Measurements from ENCODE around the gene RYR2.

The RYR2 gene

DNA sequence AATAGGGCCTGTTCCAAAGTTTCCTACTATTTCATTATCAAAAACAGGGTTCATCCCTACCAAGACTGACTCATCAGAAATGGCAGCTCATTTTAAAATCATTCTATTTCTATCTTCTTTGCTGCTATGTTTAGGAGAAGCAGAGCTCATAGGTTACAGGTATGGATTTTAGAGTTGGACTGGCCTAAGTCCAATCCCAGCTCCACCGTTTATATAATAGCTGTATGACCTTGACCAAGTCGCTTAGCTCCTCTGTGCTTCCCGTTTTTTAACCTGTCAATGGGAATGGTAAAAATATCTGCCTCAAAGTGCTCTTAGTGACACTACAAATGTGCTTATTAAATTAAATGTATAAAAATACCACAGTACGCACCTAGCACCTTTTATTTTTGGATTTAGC lies 436.1 kb downstream of the RYR2 start:
- DNase-seq, result no peak

DNA sequence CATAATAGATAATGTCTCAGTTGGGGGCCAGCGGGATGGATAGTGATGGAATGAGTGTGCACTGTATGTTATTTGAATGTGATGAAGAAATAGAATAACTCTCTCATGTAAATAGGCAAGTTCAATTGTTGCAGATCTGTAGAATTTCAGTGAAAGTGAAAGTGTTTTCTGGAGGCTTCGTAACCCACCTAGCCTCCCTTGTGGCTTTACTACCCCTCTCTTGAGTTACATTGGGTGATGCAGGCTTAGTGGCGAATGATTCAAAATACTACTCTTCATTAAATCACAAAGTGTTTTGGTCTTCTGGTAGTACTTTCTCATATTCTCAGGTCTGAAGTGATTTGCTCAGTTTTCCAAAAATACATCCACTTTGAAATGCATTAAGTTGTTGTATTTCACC lies 436.9 kb downstream of the RYR2 start:
- no peak for DNase-seq

DNA sequence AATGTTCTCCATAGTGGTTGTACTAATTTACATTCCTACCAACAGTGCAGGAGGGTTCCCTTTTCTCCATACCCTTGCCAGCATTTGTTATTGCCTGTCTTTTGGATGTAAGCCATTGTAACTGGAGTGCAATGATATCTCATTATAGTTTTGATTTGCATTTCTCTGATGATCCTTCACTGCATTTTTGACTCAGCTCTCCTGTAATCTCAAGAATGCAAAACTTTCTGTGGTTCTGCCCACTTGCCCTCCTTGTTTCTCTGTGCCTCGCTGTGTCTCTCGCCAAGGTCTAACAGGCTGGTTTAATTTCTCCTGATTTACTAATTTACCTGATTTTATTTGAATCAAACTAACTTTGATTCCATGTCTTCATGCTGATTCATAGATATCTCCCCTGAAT lies 440.8 kb downstream of the RYR2 start:
- DNase-seq, result no peak

DNA sequence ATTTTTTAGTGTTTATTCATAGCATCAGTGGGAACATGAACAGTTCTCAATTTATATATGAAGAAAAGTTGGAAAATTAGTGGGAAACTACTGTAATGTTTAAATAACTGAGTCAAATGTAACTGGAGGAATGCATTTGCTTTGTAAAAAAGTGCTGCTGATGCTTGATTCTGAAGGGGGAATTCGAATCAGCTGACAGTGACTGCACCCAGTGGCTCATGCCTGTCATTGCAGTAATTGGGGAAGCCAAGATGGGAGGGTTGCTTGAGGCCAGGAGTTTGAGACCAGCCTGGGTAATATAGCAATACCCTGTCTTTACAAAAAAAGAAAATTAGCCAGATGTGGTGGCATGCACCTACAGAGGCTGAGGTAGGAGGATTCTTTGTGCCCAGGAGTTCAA lies 450.4 kb downstream of the RYR2 start:
- DNase-seq, result no peak

DNA sequence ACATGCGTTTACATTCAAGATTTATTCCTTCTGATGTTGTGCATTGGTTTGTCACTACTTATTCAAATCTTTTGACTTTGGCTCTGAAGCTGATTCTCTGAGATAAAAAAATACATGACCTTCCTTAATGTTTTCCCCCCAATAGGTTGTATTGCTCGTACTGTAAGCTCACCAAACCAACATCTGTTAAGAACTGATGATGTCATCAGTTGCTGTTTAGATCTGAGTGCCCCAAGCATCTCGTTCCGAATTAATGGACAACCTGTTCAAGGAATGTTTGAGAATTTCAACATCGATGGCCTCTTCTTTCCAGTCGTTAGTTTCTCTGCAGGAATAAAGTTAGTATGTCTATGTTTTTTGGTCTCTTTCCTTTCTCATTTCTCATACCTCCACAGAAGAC lies 458.6 kb downstream of the RYR2 start:
- no peak for DNase-seq

DNA sequence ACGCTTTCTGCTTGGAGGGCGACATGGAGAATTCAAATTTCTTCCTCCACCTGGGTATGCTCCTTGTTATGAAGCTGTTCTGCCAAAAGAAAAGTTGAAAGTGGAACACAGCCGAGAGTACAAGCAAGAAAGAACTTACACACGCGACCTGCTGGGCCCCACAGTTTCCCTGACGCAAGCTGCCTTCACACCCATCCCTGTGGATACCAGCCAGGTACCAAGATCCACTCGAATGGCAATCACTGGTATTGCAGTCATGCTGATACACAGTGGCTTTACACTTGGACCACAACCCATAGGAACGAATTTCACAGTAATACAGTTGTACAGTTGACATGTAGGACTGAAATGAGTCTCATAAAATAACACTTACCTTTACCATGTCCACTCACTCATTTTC lies 461.3 kb downstream of the RYR2 start:
- no peak for DNase-seq

DNA sequence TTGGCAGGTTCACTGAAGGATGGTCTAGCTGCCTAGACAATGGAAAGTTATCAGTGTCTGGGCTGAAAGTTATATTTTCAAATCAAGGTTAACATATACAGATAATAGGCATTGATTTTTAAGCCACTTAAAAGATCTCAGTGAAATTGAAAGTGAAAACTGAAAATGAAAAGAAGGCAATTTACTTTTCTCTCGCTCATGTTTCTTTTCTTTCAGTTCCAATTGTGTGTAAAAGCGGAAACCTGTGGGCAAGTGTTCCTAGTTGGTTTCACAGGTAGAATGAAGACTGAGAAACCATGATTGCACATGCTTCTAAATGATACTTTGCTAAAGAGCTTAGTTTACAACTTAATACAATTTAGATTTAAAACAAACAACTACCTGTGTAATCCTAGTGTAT lies 465.0 kb downstream of the RYR2 start:
- no peak for DNase-seq

DNA sequence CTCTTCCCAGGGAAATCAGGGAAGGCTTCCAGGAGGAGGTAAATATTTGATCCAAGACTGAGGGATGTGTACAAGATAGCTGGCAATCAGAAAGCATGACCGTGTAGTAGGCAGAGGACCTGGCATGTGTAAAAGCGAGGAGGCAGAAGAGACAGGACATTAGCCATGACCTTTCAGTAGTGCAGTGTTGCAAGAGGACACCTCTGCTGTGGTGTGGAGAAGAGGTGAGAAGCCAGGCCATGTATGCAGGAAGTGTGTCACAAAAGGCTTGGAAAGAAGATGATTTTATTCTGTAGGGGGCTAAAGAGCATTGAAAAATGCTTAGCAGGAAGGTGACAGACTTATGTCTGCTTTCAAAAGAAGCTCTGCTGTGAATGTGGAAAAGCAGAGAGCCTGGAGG lies 467.8 kb downstream of the RYR2 start:
- no peak for DNase-seq

DNA sequence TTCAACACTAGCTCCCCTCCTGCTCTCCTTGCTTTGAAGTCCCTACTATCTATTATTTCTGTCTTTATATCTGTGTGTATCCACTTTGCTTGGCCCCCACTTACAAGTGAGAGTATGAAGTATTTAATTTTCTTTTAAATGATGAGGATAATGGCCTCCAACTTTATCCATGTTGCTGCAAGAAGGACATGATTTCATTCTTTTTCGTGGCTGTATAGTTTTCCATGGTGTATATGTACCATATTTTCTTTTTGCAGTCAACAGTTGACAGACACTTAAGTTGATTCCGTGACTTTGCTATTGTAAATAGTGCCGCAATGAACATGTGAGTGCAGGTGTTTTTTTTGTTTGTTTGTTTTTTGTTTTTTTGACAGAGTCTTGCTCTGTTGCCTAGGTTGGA lies 483.1 kb downstream of the RYR2 start:
- no peak for DNase-seq

DNA sequence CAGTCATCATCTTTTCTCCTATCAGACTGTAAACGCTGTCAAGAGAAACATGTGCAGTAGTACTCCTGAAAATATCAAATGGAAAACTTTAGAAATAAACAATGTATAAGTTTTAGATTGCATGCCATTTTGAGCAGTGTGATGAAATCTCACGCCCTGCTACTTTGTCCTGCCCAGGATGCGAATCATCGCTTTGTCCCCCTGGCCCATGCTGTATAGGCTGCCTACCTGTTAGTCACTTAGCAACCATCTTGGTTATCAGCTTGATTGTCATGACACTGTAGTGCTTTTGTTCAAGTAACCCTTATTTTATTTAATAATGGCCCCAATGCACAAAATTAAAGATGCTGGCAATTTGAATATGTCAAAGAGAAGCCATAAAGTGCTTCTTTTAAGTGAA lies 485.8 kb downstream of the RYR2 start:
- no peak for DNase-seq

DNA sequence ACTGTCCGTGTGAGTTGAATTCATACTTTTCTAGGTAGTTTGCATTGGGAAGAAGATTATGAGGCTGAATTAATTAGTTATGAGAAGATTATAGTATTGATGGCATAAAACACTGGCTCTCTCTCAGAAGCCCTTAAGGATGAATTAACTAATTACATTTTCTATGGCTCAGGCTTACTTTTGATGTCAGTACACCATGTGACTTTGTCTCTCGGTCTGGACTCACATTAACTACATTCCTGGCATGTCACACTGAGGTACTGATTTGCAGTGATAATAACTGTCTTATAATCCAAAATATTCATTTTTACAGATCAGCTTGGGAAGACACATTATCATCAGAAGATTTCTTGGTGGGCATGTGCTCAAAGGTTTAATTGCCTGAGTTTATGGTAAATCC lies 486.6 kb downstream of the RYR2 start:
- no peak for DNase-seq

DNA sequence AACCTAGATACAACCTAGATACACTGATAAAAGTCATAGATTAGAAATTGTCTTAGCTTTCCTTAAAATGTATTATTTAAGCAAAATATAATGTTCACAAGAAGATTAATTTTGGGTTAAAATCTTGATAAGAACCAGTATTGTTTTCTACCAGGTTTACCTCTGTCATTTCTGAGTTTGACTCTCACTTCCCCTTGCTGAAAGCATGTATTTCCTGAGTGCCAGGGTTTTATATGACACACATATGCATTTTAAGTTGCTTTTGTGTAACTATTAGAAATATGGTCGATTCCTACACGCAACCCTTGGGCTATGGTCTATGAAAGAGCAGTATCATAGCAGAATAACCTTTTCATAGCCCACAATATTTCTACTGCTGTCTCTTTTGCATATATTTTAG lies 497.1 kb downstream of the RYR2 start:
- no peak for DNase-seq

DNA sequence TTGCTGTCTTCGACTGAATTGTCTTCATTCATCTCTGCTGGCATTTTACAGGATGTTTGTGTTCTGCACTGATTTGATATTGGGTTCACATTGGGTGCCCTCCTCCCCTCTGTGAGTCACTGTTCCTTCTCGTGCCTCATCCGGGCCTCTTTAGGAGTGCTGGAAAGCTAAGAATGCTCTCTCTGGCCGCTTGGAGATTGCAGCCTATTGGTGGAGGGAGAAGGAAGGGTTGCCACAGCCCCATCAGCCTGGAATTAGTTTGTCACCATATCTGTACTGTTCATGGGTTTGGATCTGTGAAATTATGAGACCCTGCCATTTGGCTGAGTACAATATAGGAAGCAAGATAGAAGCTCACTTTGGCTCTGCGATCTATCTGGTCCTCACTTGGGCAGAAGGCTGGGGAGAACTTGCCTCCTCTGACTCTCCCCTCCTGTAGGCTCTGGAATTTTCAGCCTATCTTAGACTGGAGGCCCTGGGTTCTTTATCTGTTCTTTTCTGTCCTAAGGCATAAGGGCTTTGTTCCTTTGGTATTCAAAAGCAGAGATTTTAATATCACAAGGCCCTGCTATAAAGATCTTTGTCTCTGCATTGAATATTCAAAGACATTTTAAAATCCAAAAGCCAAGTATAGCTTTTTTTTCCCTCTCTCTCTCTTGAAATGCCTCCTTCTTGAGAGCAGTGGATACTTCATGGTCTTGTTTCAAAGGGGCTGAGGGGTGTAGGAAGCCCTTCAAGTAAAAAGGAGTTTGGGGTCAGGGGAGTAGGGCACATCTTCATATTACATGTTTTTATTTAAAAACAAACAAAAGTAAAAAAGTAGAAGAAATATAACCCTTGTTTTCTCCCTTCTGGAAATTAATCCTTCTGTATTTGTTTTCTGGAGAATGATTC lies 500.8 kb downstream of the RYR2 start:
- DNase-seq, result no peak

DNA sequence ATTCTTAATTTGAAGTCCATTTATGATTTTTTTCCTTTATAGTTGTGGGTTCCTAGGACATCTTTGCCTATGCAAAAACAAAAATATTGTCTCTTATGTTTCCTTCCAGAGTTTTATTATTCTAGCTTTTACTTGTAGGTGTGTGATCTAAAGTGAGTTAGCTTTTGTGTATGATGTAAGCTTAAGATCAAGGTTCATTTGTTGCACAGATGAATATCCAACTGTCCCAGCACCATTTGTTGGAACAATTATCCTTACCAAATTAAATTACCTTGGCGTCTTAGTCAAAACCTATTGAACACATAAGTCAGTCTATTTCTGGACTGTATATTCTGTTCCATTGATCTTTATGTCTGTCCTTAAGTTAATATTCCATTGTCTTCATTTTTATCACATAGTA lies 511.1 kb downstream of the RYR2 start:
- DNase-seq, result no peak

DNA sequence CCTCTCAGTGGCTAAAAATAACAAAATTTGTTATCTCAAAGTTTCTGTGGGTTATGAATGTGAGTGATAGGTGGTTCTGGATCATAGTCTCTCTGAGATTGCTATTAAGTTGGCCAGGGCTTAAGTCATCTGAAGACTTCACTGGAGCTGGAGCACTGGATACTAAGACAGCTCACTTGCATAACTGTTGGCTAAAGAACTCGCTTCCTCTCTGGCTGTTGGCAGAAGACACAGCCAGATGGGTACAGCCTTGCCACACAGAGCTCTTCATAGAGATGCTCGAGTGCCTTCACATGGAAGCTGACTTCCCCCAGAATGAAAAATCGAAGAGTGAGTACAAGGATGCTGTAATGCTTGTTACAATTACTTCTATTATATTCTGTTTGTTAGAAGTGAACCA lies 514.9 kb downstream of the RYR2 start:
- DNase-seq, result peak; percentile 19

DNA sequence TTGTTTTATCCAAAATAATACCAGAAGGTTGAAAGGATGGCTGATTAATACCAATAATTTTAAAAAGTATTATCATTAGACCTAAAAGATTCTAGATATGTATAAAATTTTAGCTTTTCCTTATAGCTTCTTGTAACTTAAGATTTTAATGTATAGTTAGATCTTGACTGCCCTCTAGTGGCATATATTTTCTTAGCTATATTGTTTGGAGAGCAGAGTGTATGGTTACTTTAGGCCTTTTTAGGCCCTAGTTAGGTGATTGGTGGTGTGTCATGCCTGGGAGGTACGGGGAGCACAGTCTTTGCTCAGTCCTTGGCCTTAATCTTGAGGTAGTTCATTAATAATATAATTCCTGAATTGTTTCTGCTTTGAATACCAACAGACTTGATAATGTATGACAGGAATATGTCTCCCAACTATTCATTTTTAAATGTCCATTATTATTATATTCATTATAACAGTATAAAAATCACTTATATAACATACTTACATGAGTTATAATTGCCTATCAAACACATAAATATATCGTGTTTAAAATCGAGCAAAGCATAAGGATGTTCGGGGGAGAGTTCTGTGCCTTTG lies 520.3 kb downstream of the RYR2 start:
- DNase-seq, result peak; percentile 52

DNA sequence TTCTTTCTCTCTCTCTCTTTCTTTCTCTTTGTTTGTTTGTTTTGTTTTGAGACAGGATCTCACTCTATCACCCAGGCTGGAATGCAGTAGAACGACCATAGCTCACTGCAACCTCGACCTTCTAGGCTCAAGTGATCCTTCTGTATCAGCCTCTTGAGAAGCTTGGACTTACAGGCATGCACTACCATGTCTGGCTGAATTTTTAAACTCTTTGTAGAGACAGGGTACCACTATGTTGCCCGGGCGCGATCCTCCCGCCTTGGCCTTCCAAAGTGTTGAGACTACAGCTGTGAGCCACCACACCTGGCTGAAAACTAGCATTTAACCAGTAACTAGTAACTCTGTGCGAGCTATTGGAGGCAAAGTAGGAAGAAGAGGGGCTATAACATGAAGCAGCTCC lies 523.3 kb downstream of the RYR2 start:
- DNase-seq, result no peak

DNA sequence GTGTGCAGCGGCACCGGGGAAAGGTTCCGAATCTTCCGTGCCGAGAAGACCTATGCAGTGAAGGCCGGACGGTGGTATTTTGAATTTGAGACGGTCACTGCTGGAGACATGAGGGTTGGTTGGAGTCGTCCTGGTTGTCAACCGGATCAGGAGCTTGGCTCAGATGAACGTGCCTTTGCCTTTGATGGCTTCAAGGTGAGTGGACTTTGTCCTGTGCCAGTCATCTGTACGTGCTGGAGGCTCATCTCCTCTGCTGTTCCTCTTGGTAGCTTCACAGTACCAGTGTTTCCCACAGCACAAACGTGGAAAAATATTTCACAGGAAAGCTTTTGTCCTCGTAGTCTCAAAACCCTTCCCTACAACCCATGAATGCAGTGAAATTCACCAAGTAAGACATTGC lies 524.6 kb downstream of the RYR2 start:
- no peak for DNase-seq

DNA sequence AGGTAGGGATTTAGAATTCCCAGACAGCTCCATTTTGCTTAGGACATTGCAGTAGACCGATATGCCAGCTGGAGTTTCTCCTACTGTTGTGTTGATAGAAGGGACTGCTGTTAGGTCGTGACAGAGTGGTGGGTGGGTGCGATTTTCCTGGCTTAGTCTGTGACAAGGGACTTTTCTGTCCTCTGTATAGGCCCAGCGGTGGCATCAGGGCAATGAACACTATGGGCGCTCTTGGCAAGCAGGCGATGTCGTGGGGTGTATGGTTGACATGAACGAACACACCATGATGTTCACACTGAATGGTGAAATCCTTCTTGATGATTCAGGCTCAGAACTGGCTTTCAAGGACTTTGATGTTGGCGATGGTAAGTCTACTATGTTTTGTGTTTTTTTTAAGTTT lies 527.0 kb downstream of the RYR2 start:
- DNase-seq, result no peak

DNA sequence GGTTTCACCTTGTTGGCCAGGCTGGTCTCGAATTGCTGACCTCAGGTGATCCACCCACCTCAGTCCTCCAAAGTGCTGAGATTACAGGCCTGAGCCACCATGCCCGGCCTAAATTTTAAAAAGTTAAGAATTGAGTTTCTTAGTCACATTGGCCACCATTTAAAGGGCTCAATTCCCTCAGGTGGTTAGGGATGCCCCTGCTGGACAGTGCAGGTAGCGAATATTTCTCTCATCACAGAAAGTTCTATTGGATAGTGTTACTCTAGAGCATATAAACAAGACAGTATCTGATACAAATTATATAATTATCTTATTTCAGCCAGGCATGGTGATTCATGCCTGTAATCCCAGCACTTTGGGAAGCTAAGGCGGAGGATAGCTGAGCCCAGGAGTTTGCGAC lies 528.5 kb downstream of the RYR2 start:
- no peak for DNase-seq

DNA sequence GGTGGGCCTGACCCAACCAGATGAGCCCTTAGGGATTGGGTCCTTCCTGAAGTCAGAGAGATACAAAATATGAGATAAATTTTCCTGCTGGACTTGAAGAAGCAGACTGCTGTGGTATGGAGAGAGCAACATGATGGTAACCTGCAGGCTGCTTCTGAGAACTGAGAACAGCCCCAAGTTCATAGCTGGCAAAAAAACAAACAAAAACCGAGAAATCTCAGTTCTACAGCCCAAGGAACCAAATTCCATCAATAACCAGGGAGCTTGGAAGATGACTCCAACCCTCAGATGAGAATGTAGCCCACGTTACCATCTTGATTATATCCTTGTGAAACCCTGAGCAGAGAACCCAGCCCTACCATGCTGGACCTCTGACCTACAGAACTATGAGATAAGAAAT lies 532.6 kb downstream of the RYR2 start:
- DNase-seq, result no peak

DNA sequence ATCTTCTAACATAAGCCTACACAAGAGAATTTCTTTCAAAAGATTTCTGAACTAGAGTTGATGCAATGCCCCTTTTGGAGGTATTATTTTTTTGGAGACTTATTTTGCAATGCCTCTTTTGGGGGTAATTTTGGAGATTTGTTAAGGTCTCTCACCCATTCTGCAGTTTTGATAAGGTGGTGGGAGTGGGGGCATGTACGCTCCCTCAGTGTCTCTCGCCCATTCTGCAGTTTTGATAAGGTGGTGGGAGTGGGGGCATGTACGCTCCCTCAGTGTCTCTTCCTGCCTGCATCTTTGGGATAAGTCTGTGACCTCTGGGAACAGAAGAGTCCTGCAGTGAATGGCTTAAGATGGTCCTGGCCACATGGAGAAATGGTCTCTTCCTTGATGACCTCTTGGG lies 536.6 kb downstream of the RYR2 start:
- DNase-seq, result no peak

DNA sequence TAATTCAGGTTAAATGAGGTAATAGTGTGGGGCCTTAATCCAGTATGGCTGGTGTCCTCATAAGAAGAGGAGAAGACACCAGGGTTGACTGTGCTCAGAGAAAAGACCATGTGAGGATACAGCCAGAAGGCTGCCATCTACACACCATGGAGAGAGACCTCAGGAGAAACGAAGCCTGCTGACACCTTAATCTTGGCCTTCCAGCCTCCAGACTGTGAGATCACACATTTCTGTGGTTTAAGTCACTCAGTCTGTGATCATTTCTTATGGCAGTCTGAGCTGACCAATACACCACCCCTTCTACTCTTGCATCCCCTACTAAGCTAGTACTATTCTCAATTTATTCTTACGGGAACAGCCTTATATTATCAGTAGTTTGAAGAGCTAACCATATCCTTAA lies 538.7 kb downstream of the RYR2 start:
- no peak for DNase-seq

DNA sequence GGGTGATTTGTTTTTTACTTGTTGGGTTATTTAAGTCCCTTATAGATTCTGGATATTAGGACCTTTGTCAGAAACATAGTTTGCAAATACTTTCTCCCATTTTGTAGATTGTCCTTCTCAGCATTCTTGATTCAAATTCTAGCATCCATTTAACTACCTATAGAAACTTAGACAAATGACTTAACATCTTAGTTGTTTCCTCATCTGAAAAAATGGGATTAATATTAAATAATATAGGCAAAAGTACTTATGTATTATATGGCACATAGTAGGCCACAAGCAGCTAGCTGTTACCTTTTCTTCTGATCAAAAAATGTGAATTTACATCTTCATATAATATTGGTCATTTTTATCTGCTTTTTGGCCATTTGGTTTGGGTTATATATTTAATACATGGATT lies 541.3 kb downstream of the RYR2 start:
- DNase-seq, result no peak

DNA sequence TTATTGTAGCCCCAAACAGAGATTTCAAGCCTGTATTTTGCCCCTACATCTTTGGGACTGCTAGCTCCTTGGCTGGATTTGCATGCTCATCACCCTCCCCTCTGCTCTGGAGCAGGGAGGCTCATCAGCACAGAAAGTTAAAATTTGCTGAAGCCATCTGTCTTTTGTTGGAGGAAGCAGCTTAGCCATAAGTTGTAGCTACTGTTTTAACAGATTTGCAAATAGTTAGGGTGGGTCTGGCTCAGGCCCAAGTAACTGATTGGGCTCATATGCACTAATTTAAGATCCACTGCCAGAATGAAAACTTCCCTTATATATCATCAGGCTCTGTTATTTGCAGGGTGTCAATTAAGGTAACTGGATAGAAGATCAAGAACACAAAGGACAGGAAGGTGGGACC lies 541.8 kb downstream of the RYR2 start:
- no peak for DNase-seq
